IMR-90 (cell line): Measurements from ENCODE around the gene GGACT. TPM values are rescaled to one million over a fixed set of nuclear protein-coding genes. Genes with fewer than 3 reads are reported as not detected.

ENCODE experiments used
- ATAC-seq: fragments of 200-7000 bp; cut with Tn5 transposase; 2 replicates; pipeline ENCODE4 v1.9.1; 2020; ENCODE audit warnings: low read depth, mild to moderate bottlenecking, moderate library complexity
- BruUV-seq: library from RNA; stranded (reverse); fragments of 400-500 nt; replicated peaks from 2 replicates; lab custom pipeline; 2021; lab: Mats Ljungman, UMichigan
- CTCF ChIA-PET: fragments of 300-600 bp; formaldehyde crosslinking; extraction: SDS; loops from one replicate; lab custom pipeline; 2021; ENCODE audit warnings: antibody characterized with exemption; lab: Yijun Ruan, JAX
- POLR2A ChIA-PET: fragments of 300-600 bp; sonication (Branson Sonifier 250); formaldehyde crosslinking; loops from one replicate; lab custom pipeline; 2022; ENCODE audit warnings: antibody characterized with exemption; ENCODE audit not compliant: unreplicated experiment; lab: Charles Lee
- DNase-seq: peaks from one replicate; pipeline ENCODE4 v3.0.0; 2013
- H2AFZ ChIP-seq: replicated peaks from 2 replicates; pipeline ENCODE3; 2013; ENCODE audit warnings: low read length, mild to moderate bottlenecking; ENCODE audit not compliant: poor library complexity
- H2AK5ac ChIP-seq: 2 replicates; pipeline ENCODE4 v1.6.1; 2013; ENCODE audit warnings: low read depth, low read length, inconsistent platforms
- H2AK9ac ChIP-seq: replicated peaks from 2 replicates; pipeline ENCODE3; 2013; ENCODE audit warnings: mild to moderate bottlenecking, low read depth, low read length, moderate library complexity; ENCODE audit not compliant: poor library complexity
- H2BK120ac ChIP-seq: 2 replicates; pipeline ENCODE4 v1.6.1; 2013; ENCODE audit warnings: low read depth, low read length, inconsistent platforms
- H2BK15ac ChIP-seq: 3 replicates; pipeline ENCODE4 v1.6.1; 2013; ENCODE audit warnings: low read depth, low read length, inconsistent platforms
- H2BK20ac ChIP-seq: 2 replicates; pipeline ENCODE4 v1.6.1; 2013; ENCODE audit warnings: low read depth, mild to moderate bottlenecking, inconsistent platforms, low read length, moderate library complexity
- H2BK5ac ChIP-seq: 2 replicates; pipeline ENCODE4 v1.6.1; 2013; ENCODE audit warnings: mild to moderate bottlenecking, low read depth, low read length, inconsistent platforms; ENCODE audit not compliant: poor library complexity, severe bottlenecking
- H3K14ac ChIP-seq: replicated peaks from 2 replicates; pipeline ENCODE4 v1.6.1; 2013; ENCODE audit warnings: low read depth, low read length, inconsistent platforms
- H3K18ac ChIP-seq: 2 replicates; pipeline ENCODE4 v1.6.1; 2013; ENCODE audit warnings: low read depth, low read length, control low read depth
- H3K23ac ChIP-seq: 2 replicates; pipeline ENCODE4 v1.6.1; 2013; ENCODE audit warnings: low read depth, low read length, inconsistent platforms
- H3K27ac ChIP-seq: 2 replicates; pipeline ENCODE4 v1.5.1; 2013; ENCODE audit warnings: mild to moderate bottlenecking, control low read depth, low read length; ENCODE audit not compliant: insufficient read depth
- H3K27me3 ChIP-seq: 2 replicates; pipeline ENCODE4 v1.6.1; 2013; ENCODE audit warnings: low read length; ENCODE audit not compliant: control insufficient read depth, insufficient read depth
- H3K36me3 ChIP-seq: 2 replicates; pipeline ENCODE4 v1.6.1; 2013; ENCODE audit warnings: low read length, mixed read lengths; ENCODE audit not compliant: control insufficient read depth, insufficient read depth
- H3K4ac ChIP-seq: 2 replicates; pipeline ENCODE4 v1.6.1; 2013; ENCODE audit warnings: low read depth, low read length, inconsistent platforms
- H3K4me1 ChIP-seq: 2 replicates; pipeline ENCODE4 v1.6.1; 2013; ENCODE audit warnings: low read length, mixed read lengths; ENCODE audit not compliant: control insufficient read depth, insufficient read depth
- H3K4me2 ChIP-seq: 2 replicates; pipeline ENCODE4 v1.6.1; 2013; ENCODE audit warnings: low read depth, mild to moderate bottlenecking, control low read depth, low read length, moderate library complexity
- H3K4me3 ChIP-seq: 2 replicates; pipeline ENCODE4 v1.5.1; 2013; ENCODE audit warnings: low read depth, mild to moderate bottlenecking, control low read depth, low read length, moderate library complexity; ENCODE audit not compliant: insufficient read depth
- H3K56ac ChIP-seq: 2 replicates; pipeline ENCODE4 v1.6.1; 2013; ENCODE audit warnings: low read length, inconsistent platforms; ENCODE audit not compliant: insufficient read depth; ENCODE audit errors: extremely low read depth
- H3K79me1 ChIP-seq, 2 experiments: 2 replicates each; pipeline ENCODE4 v1.6.1; 2013; ENCODE audit warnings: low read length in 2 of 2, inconsistent platforms in 1 of 2, low read depth in 1 of 2
- H3K9ac ChIP-seq: 2 replicates; pipeline ENCODE4 v1.6.1; 2013; ENCODE audit warnings: low read depth, low read length, control low read depth
- H3K9me1 ChIP-seq: 2 replicates; pipeline ENCODE4 v1.6.1; 2013; ENCODE audit warnings: low read length, inconsistent platforms; ENCODE audit not compliant: insufficient read depth
- H3K9me3 ChIP-seq: 2 replicates; pipeline ENCODE4 v1.6.1; 2013; ENCODE audit warnings: low read length; ENCODE audit not compliant: control insufficient read depth, insufficient read depth
- H4K20me1 ChIP-seq: 2 replicates; pipeline ENCODE4 v1.6.1; 2013; ENCODE audit warnings: low read length, inconsistent platforms; ENCODE audit not compliant: insufficient read depth
- H4K5ac ChIP-seq: 2 replicates; pipeline ENCODE4 v1.6.1; 2013; ENCODE audit warnings: mild to moderate bottlenecking, low read depth, low read length, control low read depth
- H4K8ac ChIP-seq, 2 experiments: 2 replicates each; pipeline ENCODE4 v1.6.1; 2013; ENCODE audit warnings: low read depth in 2 of 2, low read length in 2 of 2, control low read depth in 1 of 2, inconsistent platforms in 1 of 2
- H4K91ac ChIP-seq: 2 replicates; pipeline ENCODE4 v1.6.1; 2013; ENCODE audit warnings: low read depth, low read length, inconsistent platforms; ENCODE audit not compliant: insufficient read depth
- CHD1 ChIP-seq: IDR thresholded peaks from 2 replicates; pipeline ENCODE4 v1.6.1; 2012; ENCODE audit warnings: low read depth, low read length, improper control_type of control experiment
- MAFK ChIP-seq: IDR thresholded peaks from 2 replicates; pipeline ENCODE4 v1.6.1; 2012; ENCODE audit warnings: low read depth, low read length, improper control_type of control experiment
- MXI1 ChIP-seq: IDR thresholded peaks from 2 replicates; pipeline ENCODE4 v1.6.1; 2012; ENCODE audit warnings: low read depth, mild to moderate bottlenecking, low read length, moderate library complexity, borderline replicate concordance
- POLR2A ChIP-seq: IDR thresholded peaks from 2 replicates; pipeline ENCODE4 v1.6.1; 2012; ENCODE audit warnings: mild to moderate bottlenecking, low read depth, low read length
- WGBS, 2 experiments: methylation state at CpG; one replicate each; pipeline versions ENCODE4 v1.1.5 to v1.1.7; 2013; ENCODE audit warnings: missing lambda C conversion rate in 2 of 2; ENCODE audit not compliant: insufficient read length in 1 of 2; ENCODE audit errors: extremely low coverage in 2 of 2; 5-methylcytosine and 5-hydroxymethylcytosine counted together
- dilution Hi-C: fragments of 300-500 bp; cut with HindIII; formaldehyde crosslinking; loops from one replicate; pipeline ENCODE4 v1.14.3; 2018; ENCODE audit warnings: low sequenced_read_pairs; ENCODE audit not compliant: unreplicated experiment
- in situ Hi-C: fragments of 300-500 bp; cut with MboI; formaldehyde crosslinking; loops from 3 replicates; pipeline ENCODE4 v1.14.3; 2019; ENCODE audit warnings: low sequenced_read_pairs, inconsistent platforms, mixed read lengths
- intact Hi-C: fragments of 100-400 bp; cut with micrococcal nuclease; formaldehyde crosslinking; loops from 2 replicates; pipeline ENCODE4 v1.10.0; 2022
- polyA plus RNA-seq, 3 experiments: library from polyadenylated mRNA; depleted of rRNA; stranded (reverse); fragments of >200 nt; gene quantifications; 2 replicates each; pipeline ENCODE4 v1.2.3, GENCODE V29; 2012; ENCODE audit warnings: low replicate concordance in 1 of 3
- total RNA-seq: library from RNA; depleted of rRNA; stranded (reverse); fragments of >200 nt; gene quantifications from 2 replicates; pipeline ENCODE4 v1.2.3, GENCODE V29; 2012
- TF ChIP-seq, protein P1 (sequence below): conservative IDR thresholded peaks from 2 replicates; pipeline ENCODE4 v1.5.1; 2012; ENCODE audit warnings: mild to moderate bottlenecking, low read depth, low read length, improper control_type of control experiment

The GGACT gene
- total and polyA plus RNA-seq, 2 of the 4 experiments (the other 2 are of a cell fraction): 2.0 to 2.6 TPM

DNA sequence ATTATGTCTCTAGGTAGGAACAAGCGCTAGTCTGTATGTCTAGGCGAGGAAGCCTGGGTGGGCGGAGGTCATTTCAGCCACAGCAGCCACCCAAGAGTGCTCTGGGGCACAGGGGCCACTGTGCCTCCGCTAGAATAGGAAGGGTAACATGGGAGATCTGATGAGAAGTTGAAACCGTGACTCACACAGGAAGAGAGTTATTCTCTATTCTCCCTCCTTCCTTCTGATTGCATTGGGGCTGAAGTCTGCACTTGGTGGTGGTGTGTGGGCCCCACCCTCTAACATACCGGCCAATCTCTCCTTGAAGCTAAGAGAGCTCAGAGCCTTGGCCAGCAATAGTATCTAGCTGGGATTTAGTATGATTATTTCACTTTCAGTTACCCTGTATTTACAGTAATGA, 20.3 kb upstream of the GGACT start:
- intact Hi-C loops (no loop called here), dilution Hi-C loops (no loop called here), in situ Hi-C loops (no loop called here)
- Histone ChIP-seq H3K4me1 (no peaks in the 10 kb centered on the region), H2BK15ac (no peak overlapping the region), H3K9me3 (no peaks in the 10 kb centered on the region), H2AFZ (no peak overlapping the region), H3K4ac (no peak overlapping the region), H4K5ac (no peak overlapping the region), H3K4me3 (no peak overlapping the region), H2BK20ac (no peak overlapping the region), H3K9ac (no peak overlapping the region), H2AK5ac (no peak overlapping the region), H4K8ac (no peak overlapping the region; a peak in 1 of 4 replicates), H3K14ac (no peak overlapping the region), H2AK9ac (no peak overlapping the region), H2BK5ac (no peak overlapping the region), H3K23ac (no peak overlapping the region), H3K79me1 (no peaks in the 10 kb centered on the region), H3K18ac (no peak overlapping the region), H4K91ac (no peak overlapping the region), H2BK120ac (no peak overlapping the region), H3K36me3 (peaks cover 12% of the 10 kb centered on the region; the same call in 1 of the 2 replicates), H3K27me3 (no peaks in the 10 kb centered on the region), H3K9me1 (no peaks in the 10 kb centered on the region), H3K56ac (no peak overlapping the region), H4K20me1 (no peaks in the 10 kb centered on the region), H3K4me2 (no peak overlapping the region), H3K27ac (no peak overlapping the region)
- whole genome bisulfite sequencing, 2 experiments: no CpG with 5 or more reads among the region's 6 CpGs
- ChIA-PET CTCF (no interaction called here), POLR2A (no interaction called here)
- BruUV-seq: no TSS peak
- DNase-seq (no peak), ATAC-seq (no peak)
- TF ChIP-seq POLR2A (no peak), MAFK (no peak), CHD1 (no peak), MXI1 (no peak)
- TF ChIP-seq, protein P1, sequence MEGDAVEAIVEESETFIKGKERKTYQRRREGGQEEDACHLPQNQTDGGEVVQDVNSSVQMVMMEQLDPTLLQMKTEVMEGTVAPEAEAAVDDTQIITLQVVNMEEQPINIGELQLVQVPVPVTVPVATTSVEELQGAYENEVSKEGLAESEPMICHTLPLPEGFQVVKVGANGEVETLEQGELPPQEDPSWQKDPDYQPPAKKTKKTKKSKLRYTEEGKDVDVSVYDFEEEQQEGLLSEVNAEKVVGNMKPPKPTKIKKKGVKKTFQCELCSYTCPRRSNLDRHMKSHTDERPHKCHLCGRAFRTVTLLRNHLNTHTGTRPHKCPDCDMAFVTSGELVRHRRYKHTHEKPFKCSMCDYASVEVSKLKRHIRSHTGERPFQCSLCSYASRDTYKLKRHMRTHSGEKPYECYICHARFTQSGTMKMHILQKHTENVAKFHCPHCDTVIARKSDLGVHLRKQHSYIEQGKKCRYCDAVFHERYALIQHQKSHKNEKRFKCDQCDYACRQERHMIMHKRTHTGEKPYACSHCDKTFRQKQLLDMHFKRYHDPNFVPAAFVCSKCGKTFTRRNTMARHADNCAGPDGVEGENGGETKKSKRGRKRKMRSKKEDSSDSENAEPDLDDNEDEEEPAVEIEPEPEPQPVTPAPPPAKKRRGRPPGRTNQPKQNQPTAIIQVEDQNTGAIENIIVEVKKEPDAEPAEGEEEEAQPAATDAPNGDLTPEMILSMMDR: no peak
